Measurements from ENCODE around the gene AFF2.

The AFF2 gene

GRCh38 chrX:148573119-148573518 lies 72.7 kb downstream of the AFF2 start:
- no peak for DNase-seq (ENCODE audit: low read depth, low spot score)
- H3K4me3 ChIP-seq (ENCODE audit: low read length) = no peak overlapping the region

GRCh38 chrX:148574237-148574973 lies 74.0 kb downstream of the AFF2 start:
- H3K4me3 ChIP-seq (ENCODE audit: low read length) = no peak overlapping the region
- no peak for DNase-seq (ENCODE audit: low read depth, low spot score)

- DNase-seq (ENCODE audit: low read depth, low spot score) = no peak
- no peak overlapping the region for H3K4me3 ChIP-seq (ENCODE audit: low read length)
Measured at GRCh38 chrX:148576396-148576795, 76.0 kb downstream of the AFF2 start.

GRCh38 chrX:148577741-148578140 lies 77.3 kb downstream of the AFF2 start:
- no peak overlapping the region for H3K4me3 ChIP-seq (ENCODE audit: low read length)
- DNase-seq (ENCODE audit: low read depth, low spot score) = no peak

- DNase-seq (ENCODE audit: low read depth, low spot score) = no peak
- no peak overlapping the region for H3K4me3 ChIP-seq (ENCODE audit: low read length)
Measured at GRCh38 chrX:148580016-148580415, 79.6 kb downstream of the AFF2 start.

- H3K4me3 ChIP-seq (ENCODE audit: low read length) = no peak overlapping the region
- DNase-seq (ENCODE audit: low read depth, low spot score) = peak; percentile 45
Measured at GRCh38 chrX:148582353-148582752, 81.9 kb downstream of the AFF2 start.

GRCh38 chrX:148588649-148589310 lies 88.4 kb downstream of the AFF2 start:
- no peak for DNase-seq (ENCODE audit: low read depth, low spot score)
- H3K4me3 ChIP-seq (ENCODE audit: low read length) = no peak overlapping the region

- no peak for DNase-seq (ENCODE audit: low read depth, low spot score)
- H3K4me3 ChIP-seq (ENCODE audit: low read length) = no peak overlapping the region
Measured at GRCh38 chrX:148592595-148592994, 92.2 kb downstream of the AFF2 start.

GRCh38 chrX:148593146-148593545 lies 92.7 kb downstream of the AFF2 start:
- no peak overlapping the region for H3K4me3 ChIP-seq (ENCODE audit: low read length)
- DNase-seq (ENCODE audit: low read depth, low spot score) = no peak

- H3K4me3 ChIP-seq (ENCODE audit: low read length) = no peak overlapping the region
- no peak for DNase-seq (ENCODE audit: low read depth, low spot score)
Measured at GRCh38 chrX:148593987-148594386, 93.6 kb downstream of the AFF2 start.

- H3K4me3 ChIP-seq (ENCODE audit: low read length) = no peak overlapping the region
- DNase-seq (ENCODE audit: low read depth, low spot score) = no peak
Measured at GRCh38 chrX:148599404-148599803, 99.0 kb downstream of the AFF2 start.

- DNase-seq (ENCODE audit: low read depth, low spot score) = no peak
- H3K4me3 ChIP-seq (ENCODE audit: low read length) = no peak overlapping the region
Measured at GRCh38 chrX:148600131-148600530, 99.7 kb downstream of the AFF2 start.

- no peak overlapping the region for H3K4me3 ChIP-seq (ENCODE audit: low read length)
- no peak for DNase-seq (ENCODE audit: low read depth, low spot score)
Measured at GRCh38 chrX:148600581-148600980, 100.2 kb downstream of the AFF2 start.

- no peak overlapping the region for H3K4me3 ChIP-seq (ENCODE audit: low read length)
- no peak for DNase-seq (ENCODE audit: low read depth, low spot score)
Measured at GRCh38 chrX:148601034-148601433, 100.6 kb downstream of the AFF2 start.

- H3K4me3 ChIP-seq (ENCODE audit: low read length) = no peak overlapping the region
- DNase-seq (ENCODE audit: low read depth, low spot score) = no peak
Measured at GRCh38 chrX:148609515-148610327, 109.3 kb downstream of the AFF2 start.

GRCh38 chrX:148610328-148610698 lies 109.9 kb downstream of the AFF2 start:
- DNase-seq (ENCODE audit: low read depth, low spot score) = no peak
- no peak overlapping the region for H3K4me3 ChIP-seq (ENCODE audit: low read length)

- H3K4me3 ChIP-seq (ENCODE audit: low read length) = no peak overlapping the region
- DNase-seq (ENCODE audit: low read depth, low spot score) = no peak
Measured at GRCh38 chrX:148611993-148612392, 111.6 kb downstream of the AFF2 start.

- H3K4me3 ChIP-seq (ENCODE audit: low read length) = no peak overlapping the region
- DNase-seq (ENCODE audit: low read depth, low spot score) = no peak
Measured at GRCh38 chrX:148612431-148612830, 112.0 kb downstream of the AFF2 start.

- H3K4me3 ChIP-seq (ENCODE audit: low read length) = no peak overlapping the region
- DNase-seq (ENCODE audit: low read depth, low spot score) = no peak
Measured at GRCh38 chrX:148613636-148614035, 113.2 kb downstream of the AFF2 start.

GRCh38 chrX:148615491-148615890 lies 115.1 kb downstream of the AFF2 start:
- no peak for DNase-seq (ENCODE audit: low read depth, low spot score)
- H3K4me3 ChIP-seq (ENCODE audit: low read length) = no peak overlapping the region

Data from Jurkat, Clone E6-1 (cell line).